NOMO-1 treated with dmso at 0.1 percent for 144 hours (cell line): ENCODE data around the gene SNX24.
A peak's percentile ranks its signal among the peaks of the same experiment; 100 is the strongest.

Experiments used
- DNase-seq: peaks from one replicate; lab custom pipeline; 2025; ENCODE audit not compliant: unreplicated experiment; lab: John Stamatoyannopoulos, UW

The SNX24 gene

GRCh38 chr5:123000731-123001130 is 155.3 kb downstream of the SNX24 start:
- DNase-seq, result no peak

- DNase-seq, result no peak
Observed at GRCh38 chr5:123001808-123002207, 156.4 kb downstream of the SNX24 start.

GRCh38 chr5:123007182-123007581 is 161.8 kb downstream of the SNX24 start:
- DNase-seq, result no peak

- no peak for DNase-seq
Observed at GRCh38 chr5:123007754-123008153, 162.3 kb downstream of the SNX24 start.

GRCh38 chr5:123012321-123012720 is 166.9 kb downstream of the SNX24 start:
- peak; percentile 55 for DNase-seq

GRCh38 chr5:123014689-123015088 is 169.3 kb downstream of the SNX24 start:
- no peak for DNase-seq

GRCh38 chr5:123028222-123028621 is 182.8 kb downstream of the SNX24 start:
- DNase-seq, result no peak

GRCh38 chr5:123033157-123033671 is 187.8 kb downstream of the SNX24 start:
- DNase-seq, result no peak

- no peak for DNase-seq
Observed at GRCh38 chr5:123035360-123035917, 190.0 kb downstream of the SNX24 start.

GRCh38 chr5:123035918-123036390 is 190.5 kb downstream of the SNX24 start:
- no peak for DNase-seq

GRCh38 chr5:123036391-123037103 is 191.1 kb downstream of the SNX24 start, which contains the start of gene PPIC:
TSS of gene PPIC (minus strand) at chr5:123036725. CDS start at chr5:123036625, 100 bp downstream.
- no peak for DNase-seq

GRCh38 chr5:123037104-123037418 is 191.6 kb downstream of the SNX24 start:
- no peak for DNase-seq

GRCh38 chr5:123039673-123040072 is 194.3 kb downstream of the SNX24 start:
- DNase-seq, result no peak

- no peak for DNase-seq
Observed at GRCh38 chr5:123044926-123045617, 199.7 kb downstream of the SNX24 start.

GRCh38 chr5:123046222-123046621 is 200.8 kb downstream of the SNX24 start:
- no peak for DNase-seq

- no peak for DNase-seq
Observed at GRCh38 chr5:123047706-123048105, 202.3 kb downstream of the SNX24 start.

GRCh38 chr5:123051206-123051605 is 205.8 kb downstream of the SNX24 start:
- DNase-seq, result no peak
